ENCODE data around the gene KRT76. TPM values are rescaled to one million over a fixed set of nuclear protein-coding genes. Genes with fewer than 3 reads are reported as not detected.

The KRT76 gene
- total and polyA plus RNA-seq, 2 experiments from 2014 or later = not detected

- Histone ChIP-seq H3K27me3 (ENCODE audit: insufficient read depth) (no peaks in the 10 kb centered on the region), H3K36me3 (ENCODE audit: insufficient read depth) (no peaks in the 10 kb centered on the region), H3K9me2 (ENCODE audit: insufficient read depth) (no peaks in the 10 kb centered on the region), H3K79me2 (replicated peaks; ENCODE audit: insufficient read depth) (no peaks in the 10 kb centered on the region), H2AFZ (no peak overlapping the region), H3K4me2 (no peak overlapping the region), H4K20me1 (replicated peaks; ENCODE audit: insufficient read depth) (no peaks in the 10 kb centered on the region), H3K4me1 (ENCODE audit: insufficient read depth) (no peaks in the 10 kb centered on the region), H3F3A (replicated peaks; ENCODE audit: low read depth) (no peaks in the 10 kb centered on the region), H3K4me3 (no peak overlapping the region), H3K27ac (ENCODE audit: low read depth) (no peak overlapping the region)
- Mint-ChIP-seq H3K4me1 (no peaks in the 10 kb centered on the region), H3K36me3 (ENCODE audit: low read depth) (no peaks in the 10 kb centered on the region), H3K4me3 (no peak overlapping the region), H3K27ac (no peak overlapping the region), H3K9me3 (no peaks in the 10 kb centered on the region), H3K27me3 (ENCODE audit: insufficient read depth, low read depth, poor library complexity) (peaks cover 4% of the 10 kb centered on the region)
- TF ChIP-seq ZNF331 (CRISPR knock-in tag; IDR thresholded peaks at IDR 0.05; ENCODE audit: low read depth) = no peak
- TF ChIP-seq ETS1 (IDR thresholded peaks at IDR 0.05) = no peak
- TF ChIP-seq NANOG (IDR thresholded peaks at IDR 0.05; ENCODE audit: borderline replicate concordance) = no peak
- TF ChIP-seq ZNF462 (CRISPR knock-in tag; IDR thresholded peaks at IDR 0.05) = no peak
- no peak for TF ChIP-seq EZH2 (IDR thresholded peaks at IDR 0.05; ENCODE audit: low read depth, unreplicated experiment)
- TF ChIP-seq POLR2AphosphoS5 (IDR thresholded peaks at IDR 0.05; ENCODE audit: low read depth) = no peak
- TF ChIP-seq CREB1 (CRISPR knock-in tag; IDR thresholded peaks at IDR 0.05; ENCODE audit: low read depth) = no peak
- TF ChIP-seq REST (IDR thresholded peaks at IDR 0.05; ENCODE audit: unreplicated experiment) = no peak
- no peak for TF ChIP-seq EZH2phosphoT487 (IDR thresholded peaks at IDR 0.05; ENCODE audit: unreplicated experiment)
- no peak for TF ChIP-seq JUNB (IDR thresholded peaks at IDR 0.05; ENCODE audit: unreplicated experiment)
- TF ChIP-seq CTCF (conservative IDR thresholded peaks at IDR 0.05; ENCODE audit: low read depth in 2 of 2) = no peak
- no peak for TF ChIP-seq STAT1 (IDR thresholded peaks at IDR 0.05; ENCODE audit: unreplicated experiment)
- TF ChIP-seq ZNF114 (CRISPR knock-in tag; IDR thresholded peaks at IDR 0.05) = no peak
- ATAC-seq (no peak), DNase-seq (ENCODE audit: low spot score) (no peak)
These were observed 38.8 kb upstream of the KRT76 start for GRCh38 chr12:52815676-52816588.

Measured in GM23338 (cell line).